Activated B cell treated with CpG ODN at 0.5 μM for 24 hours (primary cell): Measurements from ENCODE around the gene ABHD14A. TPM values are rescaled to one million over a fixed set of nuclear protein-coding genes. Genes with fewer than 3 reads are reported as not detected.
A peak's percentile ranks its signal among the peaks of the same experiment; 100 is the strongest.
"Not testable (repeated sequence)": the region's sequence is repeated elsewhere in the genome, so short reads cannot be mapped to it uniquely, and the experiment has no call there.

Source experiments
- ATAC-seq: fragments of 200-7000 bp; cut with Tn5 transposase; one replicate; pipeline ENCODE4 v1.10.0; 2021; ENCODE audit warnings: low read depth, mild to moderate bottlenecking, moderate library complexity
- CTCF ChIA-PET: fragments of 350-600 bp; sonication (Branson Sonifier 250); formaldehyde crosslinking; loops from one replicate; lab custom pipeline; 2021; ENCODE audit warnings: antibody characterized with exemption; lab: Charles Lee
- POLR2A ChIA-PET: fragments of 350-600 bp; sonication (Branson Sonifier 250); formaldehyde crosslinking; loops from one replicate; lab custom pipeline; 2021; ENCODE audit warnings: antibody characterized with exemption; lab: Charles Lee
- DNase-seq: peaks from one replicate; pipeline ENCODE4 v3.0.0; 2022
- H3K27ac Mint-ChIP-seq: one replicate; pipeline ENCODE4 v1.8.0; 2020; ENCODE audit warnings: mixed read lengths
- H3K27me3 Mint-ChIP-seq: one replicate; pipeline ENCODE4 v1.8.0; 2021; ENCODE audit warnings: mixed read lengths
- H3K36me3 Mint-ChIP-seq: one replicate; pipeline ENCODE4 v1.8.0; 2021; ENCODE audit warnings: low read depth, mixed read lengths
- H3K4me1 Mint-ChIP-seq: one replicate; pipeline ENCODE4 v1.8.0; 2021; ENCODE audit warnings: mixed read lengths
- H3K4me3 Mint-ChIP-seq: one replicate; pipeline ENCODE4 v1.8.0; 2020; ENCODE audit warnings: mild to moderate bottlenecking, mixed read lengths
- H3K9me3 Mint-ChIP-seq: one replicate; pipeline ENCODE4 v1.8.0; 2020; ENCODE audit warnings: mixed read lengths
- CTCF ChIP-seq: fragments of 200-600 bp; IDR thresholded peaks from one replicate; pipeline ENCODE4 v1.8.0; 2022; ENCODE audit warnings: antibody characterized with exemption, mild to moderate bottlenecking
- intact Hi-C: fragments of 100-400 bp; cut with micrococcal nuclease; formaldehyde crosslinking; loops from one replicate; pipeline ENCODE4 v1.15.1; 2024
- total RNA-seq: library from RNA; stranded (reverse); gene quantifications from 2 replicates; pipeline ENCODE4 v1.2.3, GENCODE V29; 2022

Gene ABHD14A
- total RNA-seq = 5.1 and 5.2 TPM in 2 replicates

GRCh38 chr3:51974963-51975851, at the start of gene ABHD14A:
TSS of gene ABHD14A (plus strand) at chr3:51975064. CDS start at chr3:51975136, 72 bp downstream.
- POLR2A ChIA-PET = interaction anchor here (0.6 to 4.0 kb wide), 8 partner anchors 8 to 1749 kb away, joined by 3 to 35 read pairs (median 6); partner anchors contain the start of genes ACY1, PARP3, POC1A and RPL29
- Mint-ChIP-seq H3K27me3 (no peaks in the 10 kb centered on the region), H3K4me1 (peaks cover 28% of the 10 kb centered on the region), H3K27ac (peak within 1 kb of the TSS; percentile 91), H3K4me3 (peak within 1 kb of the TSS; percentile 98), H3K36me3 (peaks cover 5% of the 10 kb centered on the region), H3K9me3 (no peaks in the 10 kb centered on the region)
- CTCF ChIA-PET = interaction anchor here (0.6 to 1.5 kb wide), 4 partner anchors 8 to 179 kb away, joined by 3 to 7 read pairs (median 4); partner anchors contain the start of genes ACY1, POC1A and RPL29
- intact Hi-C loops = loop anchor here (1.0 to 10.0 kb wide), 6 partner anchors 8 to 1360 kb away; partner anchors contain the start of genes ACY1, CISH, DUSP7 and MAPKAPK3
- ATAC-seq (peak; percentile 76), DNase-seq (peak; percentile 74)
- no peak for TF ChIP-seq CTCF

GRCh38 chr3:51927061-51927977, 47.5 kb upstream of the ABHD14A start:
- POLR2A ChIA-PET = interaction anchor here (0.6 kb wide), 1 partner anchor 106 kb away, joined by 6 read pairs; no protein-coding TSS in a partner anchor
- Mint-ChIP-seq H3K36me3 (peaks cover 10% of the 10 kb centered on the region), H3K4me3 (no peak overlapping the region), H3K9me3 (no peaks in the 10 kb centered on the region), H3K27ac (no peak overlapping the region), H3K27me3 (no peaks in the 10 kb centered on the region), H3K4me1 (no peaks in the 10 kb centered on the region)
- TF ChIP-seq CTCF = no peak
- no peak for ATAC-seq
- CTCF ChIA-PET = no interaction called here
- no peak for DNase-seq
- intact Hi-C loops = no loop called here

GRCh38 chr3:51928438-51928837, 46.4 kb upstream of the ABHD14A start:
- ATAC-seq (no peak), DNase-seq (no peak)
- no peaks in the 10 kb centered on the region for H3K4me1 Mint-ChIP-seq
- TF ChIP-seq CTCF = no peak
- H3K27me3 Mint-ChIP-seq = no peaks in the 10 kb centered on the region
- ChIA-PET POLR2A (no interaction called here), CTCF (no interaction called here)
- intact Hi-C loops = no loop called here
- no peaks in the 10 kb centered on the region for H3K9me3 Mint-ChIP-seq
- peaks cover 21% of the 10 kb centered on the region for H3K36me3 Mint-ChIP-seq
- H3K4me3 Mint-ChIP-seq = no peak overlapping the region
- no peak overlapping the region for H3K27ac Mint-ChIP-seq

DNA sequence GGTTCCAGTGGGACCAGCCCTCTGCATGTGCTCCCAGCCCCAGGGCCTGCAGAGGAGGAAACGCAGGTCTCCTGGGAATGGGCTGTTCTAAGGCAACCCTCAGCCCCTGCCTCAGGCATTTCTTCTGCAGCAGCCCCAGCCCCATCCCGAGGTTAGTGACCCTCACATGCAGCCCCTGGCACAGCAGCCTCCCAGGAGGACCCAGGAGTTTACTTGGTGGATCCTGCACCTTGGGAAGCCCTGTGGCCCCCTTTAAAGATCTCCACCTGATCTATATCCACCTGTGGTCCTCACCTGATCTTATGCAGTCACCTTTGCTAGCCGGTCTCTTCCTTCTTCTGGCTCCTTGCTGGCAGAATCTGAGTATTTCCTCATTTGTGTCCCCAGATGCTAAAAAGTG, 45.9 kb upstream of the ABHD14A start:
- DNase-seq, POLR2A ChIA-PET, H3K27me3 Mint-ChIP-seq, CTCF ChIA-PET, H3K27ac Mint-ChIP-seq, H3K4me1 Mint-ChIP-seq, H3K4me3 Mint-ChIP-seq, H3K9me3 Mint-ChIP-seq, ATAC-seq, intact Hi-C loops: not testable (repeated sequence)
- peaks cover 26% of the 10 kb centered on the region for H3K36me3 Mint-ChIP-seq

GRCh38 chr3:51929420-51930003, 45.4 kb upstream of the ABHD14A start:
- Mint-ChIP-seq H3K4me1 (no peaks in the 10 kb centered on the region), H3K4me3 (no peak overlapping the region), H3K36me3 (peaks cover 31% of the 10 kb centered on the region), H3K9me3 (no peaks in the 10 kb centered on the region), H3K27ac (no peak overlapping the region), H3K27me3 (no peaks in the 10 kb centered on the region)
- ChIA-PET CTCF (no interaction called here), POLR2A (no interaction called here)
- DNase-seq = no peak
- no peak for ATAC-seq
- TF ChIP-seq CTCF = no peak
- intact Hi-C loops = no loop called here
